ENCODE results near the gene NLRC5. TPM values are rescaled to one million over a fixed set of nuclear protein-coding genes. Genes with fewer than 3 reads are reported as not detected.

The NLRC5 gene
- total and polyA plus RNA-seq, 9 of the 15 experiments (the other 6 are each of a cell fraction or from before 2014, with no cell fraction given) = 0.59 to 0.71 TPM; not detected in 7

GRCh38 chr16:56950881-56951771, 38.2 kb upstream of the NLRC5 start (continued):
- TF ChIP-seq BCLAF1 (IDR thresholded peaks at IDR 0.05; ENCODE audit: borderline replicate concordance in 1 of 2, control insufficient read depth in 1 of 2, low read depth in 2 of 2, low read length in 1 of 2) (no peak), ARID1B (IDR thresholded peaks at IDR 0.05) (no peak), ZNF639 (CRISPR knock-in tag; conservative IDR thresholded peaks at IDR 0.05 in 1 of 2, IDR thresholded peaks at IDR 0.05 in 1 of 2) (no peak), MCM3 (IDR thresholded peaks at IDR 0.05) (no peak), CREM (IDR thresholded peaks at IDR 0.05; ENCODE audit: low read depth) (peak; percentile 38; the same call in 1 of the 2 replicates), ZNF699 (CRISPR knock-in tag; IDR thresholded peaks at IDR 0.05; ENCODE audit: insufficient replicate concordance) (no peak), PURB (CRISPR knock-in tag; IDR thresholded peaks at IDR 0.05; ENCODE audit: low read depth) (no peak), MAZ (CRISPR knock-in tag; conservative IDR thresholded peaks at IDR 0.05 in 1 of 2, IDR thresholded peaks at IDR 0.05 in 1 of 2) (no peak), ZNF740 (CRISPR knock-in tag; IDR thresholded peaks at IDR 0.05) (no peak), ZNF740 (tag; IDR thresholded peaks at IDR 0.05) (no peak), MEIS2 (IDR thresholded peaks at IDR 0.05; ENCODE audit: partially characterized antibody) (no peak), NCOA1 (IDR thresholded peaks at IDR 0.05; ENCODE audit: low read depth) (no peak), DDX20 (tag; IDR thresholded peaks at IDR 0.05; ENCODE audit: low read depth) (no peak)
- TF ChIP-seq, protein P1, sequence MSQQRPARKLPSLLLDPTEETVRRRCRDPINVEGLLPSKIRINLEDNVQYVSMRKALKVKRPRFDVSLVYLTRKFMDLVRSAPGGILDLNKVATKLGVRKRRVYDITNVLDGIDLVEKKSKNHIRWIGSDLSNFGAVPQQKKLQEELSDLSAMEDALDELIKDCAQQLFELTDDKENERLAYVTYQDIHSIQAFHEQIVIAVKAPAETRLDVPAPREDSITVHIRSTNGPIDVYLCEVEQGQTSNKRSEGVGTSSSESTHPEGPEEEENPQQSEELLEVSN (IDR thresholded peaks at IDR 0.05; ENCODE audit: borderline replicate concordance in 1 of 2, extremely low read depth in 1 of 2, insufficient read depth in 1 of 2, insufficient read length in 1 of 2, low read depth in 1 of 2, low read length in 1 of 2, poor library complexity in 1 of 2, severe bottlenecking in 1 of 2) = no peak
- TF ChIP-seq, protein P2, sequence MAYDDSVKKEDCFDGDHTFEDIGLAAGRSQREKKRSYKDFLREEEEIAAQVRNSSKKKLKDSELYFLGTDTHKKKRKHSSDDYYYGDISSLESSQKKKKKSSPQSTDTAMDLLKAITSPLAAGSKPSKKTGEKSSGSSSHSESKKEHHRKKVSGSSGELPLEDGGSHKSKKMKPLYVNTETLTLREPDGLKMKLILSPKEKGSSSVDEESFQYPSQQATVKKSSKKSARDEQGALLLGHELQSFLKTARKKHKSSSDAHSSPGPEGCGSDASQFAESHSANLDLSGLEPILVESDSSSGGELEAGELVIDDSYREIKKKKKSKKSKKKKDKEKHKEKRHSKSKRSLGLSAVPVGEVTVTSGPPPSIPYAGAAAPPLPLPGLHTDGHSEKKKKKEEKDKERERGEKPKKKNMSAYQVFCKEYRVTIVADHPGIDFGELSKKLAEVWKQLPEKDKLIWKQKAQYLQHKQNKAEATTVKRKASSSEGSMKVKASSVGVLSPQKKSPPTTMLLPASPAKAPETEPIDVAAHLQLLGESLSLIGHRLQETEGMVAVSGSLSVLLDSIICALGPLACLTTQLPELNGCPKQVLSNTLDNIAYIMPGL (CRISPR knock-in tag; IDR thresholded peaks at IDR 0.05) = no peak
- TF ChIP-seq, protein P3, sequence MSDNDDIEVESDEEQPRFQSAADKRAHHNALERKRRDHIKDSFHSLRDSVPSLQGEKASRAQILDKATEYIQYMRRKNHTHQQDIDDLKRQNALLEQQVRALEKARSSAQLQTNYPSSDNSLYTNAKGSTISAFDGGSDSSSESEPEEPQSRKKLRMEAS (CRISPR knock-in tag; IDR thresholded peaks at IDR 0.05) = no peak
